ENCODE results near the gene OSBPL3. TPM values are rescaled to one million over a fixed set of nuclear protein-coding genes. Genes with fewer than 3 reads are reported as not detected.
A peak's percentile ranks its signal among the peaks of the same experiment; 100 is the strongest.

The OSBPL3 gene
- total and polyA plus RNA-seq, 4 experiments from 2014 or later, result 6.9 to 72.7 (median 40.5) TPM

GRCh38 chr7:24916463-24917040, 63.4 kb downstream of the OSBPL3 start:
- H3K9me3 Mint-ChIP-seq, result no peaks in the 10 kb centered on the region
- no peaks in the 10 kb centered on the region for H3K27me3 Mint-ChIP-seq
- H3K36me3 Mint-ChIP-seq, result peaks cover 0 to 4% of the 10 kb centered on the region in 2 donors
- no peak overlapping the region for H3K4me3 ChIP-seq (ENCODE audit: low read length in 2 of 2)
- CTCF ChIA-PET (ENCODE audit: partially characterized antibody), result interaction anchor here (0.6 to 7.3 kb wide), 4 partner anchors 29 to 184 kb away, joined by 3 to 44 read pairs (median 4); partner anchors contain the start of gene OSBPL3
- H3K27me3 ChIP-seq (ENCODE audit: insufficient read depth, low read length), result no peaks in the 10 kb centered on the region
- intact Hi-C loops (cut with micrococcal nuclease), result no loop called here
- peak overlapping the region in 2 of 8 donors; percentile 16 to 31 for H3K4me3 Mint-ChIP-seq
- H3K4me1 Mint-ChIP-seq, result peaks cover 62 to 97% (median 80%) of the 10 kb centered on the region in 4 donors
- H3K36me3 ChIP-seq (ENCODE audit: insufficient read depth, low read length), result no peaks in the 10 kb centered on the region
- H3K9me3 ChIP-seq (ENCODE audit: control insufficient read depth in 1 of 2, low read length in 2 of 2), result no peaks in the 10 kb centered on the region
- no peak overlapping the region for H3K27ac ChIP-seq (ENCODE audit: low read depth, low read length)
- peaks cover 76% of the 10 kb centered on the region for H3K4me1 ChIP-seq (ENCODE audit: insufficient read depth, low read length)
- no peak for DNase-seq
- peak overlapping the region in 3 of 7 donors; percentile 1 to 63 (median 7) for H3K27ac Mint-ChIP-seq
- POLR2A ChIA-PET (ENCODE audit: partially characterized antibody), result interaction anchor here (0.6 to 1.7 kb wide), 3 partner anchors 8 to 154 kb away, joined by 3 to 4 read pairs (median 3); partner anchors contain the start of gene OSBPL3

DNA sequence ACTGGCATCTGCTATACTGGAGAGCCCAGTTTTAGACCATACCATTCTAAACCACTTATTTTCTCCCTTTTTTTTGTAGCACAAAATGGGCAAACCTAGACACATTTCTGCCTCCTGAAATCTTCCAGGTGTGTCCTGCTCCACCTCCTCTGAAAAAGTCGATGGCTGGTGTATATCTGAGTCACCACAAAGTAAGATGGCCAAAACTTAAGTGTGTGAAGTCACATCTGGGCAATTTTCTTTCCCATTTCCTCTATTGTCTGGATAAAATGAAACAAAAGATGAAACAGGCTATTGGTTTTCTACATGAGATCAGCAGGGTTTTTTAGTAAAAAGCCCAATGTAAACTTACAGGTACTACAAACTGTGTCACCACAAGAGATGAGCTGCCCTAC, 65.5 kb downstream of the OSBPL3 start:
- no peak overlapping the region for H3K27ac ChIP-seq (ENCODE audit: low read depth, low read length)
- H3K36me3 ChIP-seq (ENCODE audit: insufficient read depth, low read length), result no peaks in the 10 kb centered on the region
- ChIA-PET POLR2A (ENCODE audit: partially characterized antibody) (interaction anchor here (0.6 to 0.9 kb wide), 3 partner anchors 65 to 67 kb away, joined by 3 to 5 read pairs (median 3); partner anchors contain the start of gene OSBPL3), CTCF (ENCODE audit: partially characterized antibody) (interaction anchor here (1.7 to 7.3 kb wide), 3 partner anchors 34 to 94 kb away, joined by 3 to 44 read pairs (median 4); partner anchors contain the start of gene OSBPL3)
- Mint-ChIP-seq H3K4me1 (peaks cover 61 to 96% (median 82%) of the 10 kb centered on the region in 4 donors), H3K9me3 (no peaks in the 10 kb centered on the region), H3K27me3 (no peaks in the 10 kb centered on the region), H3K36me3 (peaks cover 0 to 4% of the 10 kb centered on the region in 2 donors), H3K27ac (no peak overlapping the region), H3K4me3 (peak overlapping the region in 2 of 8 donors; percentile 23 to 36)
- DNase-seq, result no peak
- peaks cover 76% of the 10 kb centered on the region for H3K4me1 ChIP-seq (ENCODE audit: insufficient read depth, low read length)
- H3K27me3 ChIP-seq (ENCODE audit: insufficient read depth, low read length), result no peaks in the 10 kb centered on the region
- no peak overlapping the region for H3K4me3 ChIP-seq (ENCODE audit: low read length in 2 of 2)
- intact Hi-C loops (cut with micrococcal nuclease), result loop anchor here (5.0 kb wide), 2 partner anchors 37 to 158 kb away; no protein-coding TSS in a partner anchor
- no peaks in the 10 kb centered on the region for H3K9me3 ChIP-seq (ENCODE audit: control insufficient read depth in 1 of 2, low read length in 2 of 2)

- intact Hi-C loops (cut with micrococcal nuclease), result loop anchor here (5.0 kb wide), 2 partner anchors 37 to 158 kb away; no protein-coding TSS in a partner anchor
- POLR2A ChIA-PET (ENCODE audit: partially characterized antibody), result interaction anchor here (0.6 to 1.3 kb wide), 4 partner anchors 51 to 68 kb away, joined by 3 to 5 read pairs (median 4); partner anchors contain the start of gene OSBPL3
- no peak for DNase-seq
- peaks cover 0 to 4% of the 10 kb centered on the region in 2 donors for H3K36me3 Mint-ChIP-seq
- H3K27ac ChIP-seq (ENCODE audit: low read depth, low read length), result no peak overlapping the region
- H3K27ac Mint-ChIP-seq, result peak overlapping the region in 3 of 7 donors; percentile 10 to 13 (median 11)
- no peak overlapping the region for H3K4me3 ChIP-seq (ENCODE audit: low read length in 2 of 2)
- H3K4me3 Mint-ChIP-seq, result peak overlapping the region in 2 of 8 donors; percentile 4 to 22
- H3K4me1 ChIP-seq (ENCODE audit: insufficient read depth, low read length), result peaks cover 76% of the 10 kb centered on the region
- H3K9me3 Mint-ChIP-seq, result no peaks in the 10 kb centered on the region
- CTCF ChIA-PET (ENCODE audit: partially characterized antibody), result interaction anchor here (0.6 to 7.3 kb wide), 4 partner anchors 13 to 65 kb away, joined by 3 to 44 read pairs (median 3); partner anchors contain the start of gene OSBPL3
- no peaks in the 10 kb centered on the region for H3K27me3 Mint-ChIP-seq
- H3K4me1 Mint-ChIP-seq, result peaks cover 57 to 91% (median 76%) of the 10 kb centered on the region in 4 donors
- H3K27me3 ChIP-seq (ENCODE audit: insufficient read depth, low read length), result no peaks in the 10 kb centered on the region
- no peaks in the 10 kb centered on the region for H3K9me3 ChIP-seq (ENCODE audit: control insufficient read depth in 1 of 2, low read length in 2 of 2)
- no peaks in the 10 kb centered on the region for H3K36me3 ChIP-seq (ENCODE audit: insufficient read depth, low read length)
These were observed 66.0 kb downstream of the OSBPL3 start for GRCh38 chr7:24913801-24914464.

DNA sequence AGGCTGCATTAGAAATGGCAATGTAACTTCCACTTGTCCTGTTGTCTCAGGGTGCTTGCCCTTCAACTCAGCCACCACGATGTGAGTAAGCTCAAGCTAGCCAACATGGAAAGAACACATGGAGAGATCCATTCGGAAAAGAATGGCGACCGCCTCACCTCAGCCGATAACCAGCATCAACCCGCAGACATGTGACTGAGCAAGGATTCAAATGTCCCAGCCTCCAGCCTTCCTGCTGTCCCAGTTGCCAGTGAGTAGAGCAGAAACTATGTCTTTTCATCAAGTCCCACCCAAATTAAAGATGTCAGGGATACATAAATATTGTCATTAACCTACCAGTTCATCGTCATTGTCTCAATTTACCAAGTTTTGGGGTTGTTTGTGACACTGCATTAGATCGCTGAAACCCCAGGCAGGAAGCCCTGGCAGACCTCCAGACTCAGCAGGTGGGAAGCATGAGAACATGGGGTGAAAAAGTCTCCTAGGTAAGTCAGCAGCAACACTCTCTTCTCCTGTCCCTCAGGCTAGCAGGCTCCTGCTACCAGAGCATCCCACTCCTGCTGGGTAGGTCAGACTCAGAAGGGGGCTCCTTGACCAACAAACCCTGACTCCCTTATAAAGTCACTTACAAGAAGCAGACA, 67.0 kb downstream of the OSBPL3 start:
- peak overlapping the region in 5 of 8 donors; percentile 4 to 50 (median 14) for H3K4me3 Mint-ChIP-seq
- ChIA-PET POLR2A (ENCODE audit: partially characterized antibody) (interaction anchor here (1.3 kb wide), 1 partner anchor 68 kb away, joined by 5 read pairs; no protein-coding TSS in a partner anchor), CTCF (ENCODE audit: partially characterized antibody) (interaction anchor here (1.2 to 7.3 kb wide), 3 partner anchors 14 to 92 kb away, joined by 3 to 44 read pairs (median 23); partner anchors contain the start of gene OSBPL3)
- Histone ChIP-seq H3K4me3 (ENCODE audit: low read length in 2 of 2) (no peak overlapping the region), H3K27ac (ENCODE audit: low read depth, low read length) (no peak overlapping the region), H3K4me1 (ENCODE audit: insufficient read depth, low read length) (peaks cover 79% of the 10 kb centered on the region), H3K36me3 (ENCODE audit: insufficient read depth, low read length) (no peaks in the 10 kb centered on the region), H3K27me3 (ENCODE audit: insufficient read depth, low read length) (no peaks in the 10 kb centered on the region), H3K9me3 (ENCODE audit: control insufficient read depth in 1 of 2, low read length in 2 of 2) (no peaks in the 10 kb centered on the region)
- intact Hi-C loops (cut with micrococcal nuclease), result loop anchor here (5.0 kb wide), 2 partner anchors 36 to 159 kb away; no protein-coding TSS in a partner anchor
- H3K9me3 Mint-ChIP-seq, result no peaks in the 10 kb centered on the region
- peak overlapping the region in 6 of 7 donors; percentile 8 to 83 (median 28) for H3K27ac Mint-ChIP-seq
- peaks cover 0 to 4% of the 10 kb centered on the region in 2 donors for H3K36me3 Mint-ChIP-seq
- no peak for DNase-seq
- no peaks in the 10 kb centered on the region for H3K27me3 Mint-ChIP-seq
- peaks cover 51 to 82% (median 68%) of the 10 kb centered on the region in 4 donors for H3K4me1 Mint-ChIP-seq

GRCh38 chr7:24912424-24912823, 67.6 kb downstream of the OSBPL3 start:
- H3K9me3 ChIP-seq (ENCODE audit: control insufficient read depth in 1 of 2, low read length in 2 of 2), result no peaks in the 10 kb centered on the region
- POLR2A ChIA-PET (ENCODE audit: partially characterized antibody), result interaction anchor here (5.2 kb wide), 1 partner anchor 67 kb away, joined by 68 read pairs; the partner anchor contains the start of gene OSBPL3
- peak overlapping the region in 4 of 8 donors; percentile 4 to 60 (median 55) for H3K4me3 Mint-ChIP-seq

DNA sequence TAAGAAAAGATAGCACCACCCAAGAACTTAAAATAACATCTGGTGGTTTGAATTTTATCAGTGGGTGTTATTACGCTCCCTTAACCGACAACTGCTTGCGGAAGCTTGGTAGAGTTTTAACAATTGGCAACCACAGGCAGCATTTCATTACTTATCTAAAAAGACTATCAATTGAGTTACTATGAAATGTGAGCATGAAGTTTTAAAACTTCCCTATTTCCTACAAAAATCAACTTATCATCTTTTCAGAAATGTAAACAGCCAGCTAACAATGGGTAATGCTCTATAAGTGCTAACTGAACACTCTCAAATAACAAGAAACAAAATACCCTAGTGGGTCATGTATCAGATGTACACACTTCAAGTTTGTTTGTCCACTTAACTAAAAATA, 68.8 kb downstream of the OSBPL3 start:
- Mint-ChIP-seq H3K27ac (peak overlapping the region; percentile 54 to 95 (median 79)), H3K4me3 (peak overlapping the region in 7 of 8 donors; percentile 36 to 90 (median 64)), H3K9me3 (no peaks in the 10 kb centered on the region), H3K36me3 (peaks cover 0 to 4% of the 10 kb centered on the region in 2 donors), H3K27me3 (no peaks in the 10 kb centered on the region), H3K4me1 (peaks cover 46 to 64% (median 55%) of the 10 kb centered on the region in 4 donors)
- Histone ChIP-seq H3K36me3 (ENCODE audit: insufficient read depth, low read length) (no peaks in the 10 kb centered on the region), H3K9me3 (ENCODE audit: control insufficient read depth in 1 of 2, low read length in 2 of 2) (no peaks in the 10 kb centered on the region), H3K27ac (ENCODE audit: low read depth, low read length) (no peak overlapping the region), H3K4me1 (ENCODE audit: insufficient read depth, low read length) (peaks cover 88% of the 10 kb centered on the region), H3K27me3 (ENCODE audit: insufficient read depth, low read length) (no peaks in the 10 kb centered on the region), H3K4me3 (ENCODE audit: low read length in 2 of 2) (no peak overlapping the region)
- CTCF ChIA-PET (ENCODE audit: partially characterized antibody), result interaction anchor here (1.3 to 7.3 kb wide), 8 partner anchors 10 to 159 kb away, joined by 3 to 44 read pairs (median 5); partner anchors contain the start of gene OSBPL3
- intact Hi-C loops (cut with micrococcal nuclease), result loop anchor here (1.0 to 5.0 kb wide), 4 partner anchors 16 to 161 kb away; no protein-coding TSS in a partner anchor
- POLR2A ChIA-PET (ENCODE audit: partially characterized antibody), result interaction anchor here (0.6 to 5.2 kb wide), 8 partner anchors 54 to 173 kb away, joined by 3 to 68 read pairs (median 5); partner anchors contain the start of gene OSBPL3
- DNase-seq, result peak; percentile 50 to 68 (median 56)

More at GRCh38 chr7:24912424-24912823, 67.6 kb downstream of the OSBPL3 start:
- no peak for DNase-seq
- H3K36me3 Mint-ChIP-seq, result peaks cover 0 to 4% of the 10 kb centered on the region in 2 donors
- CTCF ChIA-PET (ENCODE audit: partially characterized antibody), result interaction anchor here (1.2 to 7.3 kb wide), 4 partner anchors 11 to 92 kb away, joined by 3 to 44 read pairs (median 14); partner anchors contain the start of gene OSBPL3
- H3K36me3 ChIP-seq (ENCODE audit: insufficient read depth, low read length), result no peaks in the 10 kb centered on the region
- intact Hi-C loops (cut with micrococcal nuclease), result loop anchor here (5.0 kb wide), 2 partner anchors 35 to 160 kb away; no protein-coding TSS in a partner anchor
- H3K27ac Mint-ChIP-seq, result peak overlapping the region in 4 of 7 donors; percentile 57 to 83 (median 72)
- H3K4me1 Mint-ChIP-seq, result peaks cover 50 to 76% (median 62%) of the 10 kb centered on the region in 4 donors
- H3K27ac ChIP-seq (ENCODE audit: low read depth, low read length), result no peak overlapping the region
- peaks cover 85% of the 10 kb centered on the region for H3K4me1 ChIP-seq (ENCODE audit: insufficient read depth, low read length)
- H3K4me3 ChIP-seq (ENCODE audit: low read length in 2 of 2), result no peak overlapping the region
- H3K9me3 Mint-ChIP-seq, result no peaks in the 10 kb centered on the region
- H3K27me3 Mint-ChIP-seq, result no peaks in the 10 kb centered on the region
- no peaks in the 10 kb centered on the region for H3K27me3 ChIP-seq (ENCODE audit: insufficient read depth, low read length)
